ENCODE data around the gene LRP5. TPM values are rescaled to one million over a fixed set of nuclear protein-coding genes. Genes with fewer than 3 reads are reported as not detected.

The LRP5 gene
- total RNA-seq, 1 experiment from 2014 or later = 67.0 TPM

DNA sequence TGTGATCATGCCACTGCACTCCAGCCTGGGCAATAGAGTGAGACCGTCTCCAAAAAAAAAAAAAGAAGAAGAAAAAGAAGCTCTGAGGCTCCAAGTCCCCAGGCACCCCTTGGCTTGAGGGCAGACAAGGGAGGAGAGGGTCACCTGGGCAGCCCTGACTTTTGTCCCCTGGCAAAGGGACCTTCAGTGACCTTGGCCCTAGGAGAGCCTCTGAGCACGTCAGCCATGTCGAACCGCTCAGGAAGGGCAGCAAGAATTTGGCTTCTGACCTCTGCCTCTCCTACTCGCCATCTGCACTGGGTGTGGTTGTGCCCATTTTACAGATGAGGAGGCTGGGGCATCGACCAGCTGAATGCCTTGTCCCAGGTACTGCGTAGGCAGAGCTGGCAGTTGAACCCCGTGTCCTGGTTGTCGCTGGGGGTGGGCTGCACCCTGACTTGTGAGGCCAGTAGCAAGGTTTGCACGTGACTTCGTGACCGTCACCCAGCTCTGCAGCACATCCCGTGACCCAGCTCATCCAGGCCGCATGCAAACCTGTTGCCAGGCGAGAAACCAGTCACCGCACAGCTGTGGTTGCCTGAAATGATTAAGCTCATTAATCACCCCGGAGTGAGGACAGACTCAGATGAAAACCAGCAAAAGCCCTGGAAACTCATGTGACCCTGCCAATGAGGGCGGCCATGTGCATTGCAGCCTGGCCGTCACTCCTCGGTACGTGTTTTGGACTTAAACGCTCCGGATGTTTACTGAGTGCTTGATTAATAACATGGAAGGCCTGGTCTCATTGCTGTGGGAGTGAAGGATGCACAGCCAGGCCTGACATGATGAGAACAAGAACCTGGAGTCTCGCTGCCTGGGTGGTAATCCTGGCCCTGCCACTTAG is 100.4 kb downstream of the LRP5 start:
- H3K9me3 ChIP-seq (ENCODE audit: low read depth, low read length, poor library complexity, severe bottlenecking) = no peaks in the 10 kb centered on the region
- POLR2A ChIA-PET (ENCODE audit: low non-redundant PET) = no interaction called here
- no peak overlapping the region for H3K27ac ChIP-seq (ENCODE audit: low read depth, low read length, poor library complexity, severe bottlenecking)
- no TSS peak for BruUV-seq (replicated peaks)
- DNase-seq (ENCODE audit: low spot score) = no peak
- TF ChIP-seq EZH2 (IDR thresholded peaks at IDR 0.05; ENCODE audit: borderline replicate concordance, low read depth, low read length, poor library complexity, severe bottlenecking) = no peak
- TF ChIP-seq, protein P1, sequence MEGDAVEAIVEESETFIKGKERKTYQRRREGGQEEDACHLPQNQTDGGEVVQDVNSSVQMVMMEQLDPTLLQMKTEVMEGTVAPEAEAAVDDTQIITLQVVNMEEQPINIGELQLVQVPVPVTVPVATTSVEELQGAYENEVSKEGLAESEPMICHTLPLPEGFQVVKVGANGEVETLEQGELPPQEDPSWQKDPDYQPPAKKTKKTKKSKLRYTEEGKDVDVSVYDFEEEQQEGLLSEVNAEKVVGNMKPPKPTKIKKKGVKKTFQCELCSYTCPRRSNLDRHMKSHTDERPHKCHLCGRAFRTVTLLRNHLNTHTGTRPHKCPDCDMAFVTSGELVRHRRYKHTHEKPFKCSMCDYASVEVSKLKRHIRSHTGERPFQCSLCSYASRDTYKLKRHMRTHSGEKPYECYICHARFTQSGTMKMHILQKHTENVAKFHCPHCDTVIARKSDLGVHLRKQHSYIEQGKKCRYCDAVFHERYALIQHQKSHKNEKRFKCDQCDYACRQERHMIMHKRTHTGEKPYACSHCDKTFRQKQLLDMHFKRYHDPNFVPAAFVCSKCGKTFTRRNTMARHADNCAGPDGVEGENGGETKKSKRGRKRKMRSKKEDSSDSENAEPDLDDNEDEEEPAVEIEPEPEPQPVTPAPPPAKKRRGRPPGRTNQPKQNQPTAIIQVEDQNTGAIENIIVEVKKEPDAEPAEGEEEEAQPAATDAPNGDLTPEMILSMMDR (conservative IDR thresholded peaks at IDR 0.05; ENCODE audit: low read depth, low read length) = no peak
- H3K4me3 ChIP-seq (ENCODE audit: low read depth, low read length, poor library complexity, severe bottlenecking) = no peak overlapping the region
- CTCF ChIA-PET = no interaction called here
- no peaks in the 10 kb centered on the region for H3K27me3 ChIP-seq (replicated peaks; ENCODE audit: insufficient read depth, low read depth, low read length, poor library complexity)
- intact Hi-C loops (cut with micrococcal nuclease; ENCODE audit: unreplicated experiment) = no loop called here
- H3K4me1 ChIP-seq (ENCODE audit: insufficient read depth, low read length, poor library complexity, severe bottlenecking) = no peaks in the 10 kb centered on the region
- peaks cover 68% of the 10 kb centered on the region for H3K36me3 ChIP-seq (ENCODE audit: insufficient read depth, low read length, poor library complexity, severe bottlenecking)

DNA sequence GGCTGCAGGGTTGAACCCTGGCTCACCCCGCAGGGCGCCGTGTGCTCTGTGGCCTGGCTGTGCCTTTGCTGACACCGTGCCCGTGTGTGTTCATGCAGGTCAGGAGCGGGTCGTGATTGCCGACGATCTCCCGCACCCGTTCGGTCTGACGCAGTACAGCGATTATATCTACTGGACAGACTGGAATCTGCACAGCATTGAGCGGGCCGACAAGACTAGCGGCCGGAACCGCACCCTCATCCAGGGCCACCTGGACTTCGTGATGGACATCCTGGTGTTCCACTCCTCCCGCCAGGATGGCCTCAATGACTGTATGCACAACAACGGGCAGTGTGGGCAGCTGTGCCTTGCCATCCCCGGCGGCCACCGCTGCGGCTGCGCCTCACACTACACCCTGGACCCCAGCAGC is 101.2 kb downstream of the LRP5 start:
- POLR2A ChIA-PET (ENCODE audit: low non-redundant PET) = no interaction called here
- no peak overlapping the region for H3K27ac ChIP-seq (ENCODE audit: low read depth, low read length, poor library complexity, severe bottlenecking)
- H3K9me3 ChIP-seq (ENCODE audit: low read depth, low read length, poor library complexity, severe bottlenecking) = no peaks in the 10 kb centered on the region
- no peak for DNase-seq (ENCODE audit: low spot score)
- intact Hi-C loops (cut with micrococcal nuclease; ENCODE audit: unreplicated experiment) = no loop called here
- H3K36me3 ChIP-seq (ENCODE audit: insufficient read depth, low read length, poor library complexity, severe bottlenecking) = peaks cover 66% of the 10 kb centered on the region
- no TSS peak for BruUV-seq (replicated peaks)
- CTCF ChIA-PET = no interaction called here
- TF ChIP-seq, protein P1 (conservative IDR thresholded peaks at IDR 0.05; ENCODE audit: low read depth, low read length) = no peak
- TF ChIP-seq EZH2 (IDR thresholded peaks at IDR 0.05; ENCODE audit: borderline replicate concordance, low read depth, low read length, poor library complexity, severe bottlenecking) = no peak
- H3K27me3 ChIP-seq (replicated peaks; ENCODE audit: insufficient read depth, low read depth, low read length, poor library complexity) = no peaks in the 10 kb centered on the region
- H3K4me1 ChIP-seq (ENCODE audit: insufficient read depth, low read length, poor library complexity, severe bottlenecking) = no peaks in the 10 kb centered on the region
- no peak overlapping the region for H3K4me3 ChIP-seq (ENCODE audit: low read depth, low read length, poor library complexity, severe bottlenecking)

DNA sequence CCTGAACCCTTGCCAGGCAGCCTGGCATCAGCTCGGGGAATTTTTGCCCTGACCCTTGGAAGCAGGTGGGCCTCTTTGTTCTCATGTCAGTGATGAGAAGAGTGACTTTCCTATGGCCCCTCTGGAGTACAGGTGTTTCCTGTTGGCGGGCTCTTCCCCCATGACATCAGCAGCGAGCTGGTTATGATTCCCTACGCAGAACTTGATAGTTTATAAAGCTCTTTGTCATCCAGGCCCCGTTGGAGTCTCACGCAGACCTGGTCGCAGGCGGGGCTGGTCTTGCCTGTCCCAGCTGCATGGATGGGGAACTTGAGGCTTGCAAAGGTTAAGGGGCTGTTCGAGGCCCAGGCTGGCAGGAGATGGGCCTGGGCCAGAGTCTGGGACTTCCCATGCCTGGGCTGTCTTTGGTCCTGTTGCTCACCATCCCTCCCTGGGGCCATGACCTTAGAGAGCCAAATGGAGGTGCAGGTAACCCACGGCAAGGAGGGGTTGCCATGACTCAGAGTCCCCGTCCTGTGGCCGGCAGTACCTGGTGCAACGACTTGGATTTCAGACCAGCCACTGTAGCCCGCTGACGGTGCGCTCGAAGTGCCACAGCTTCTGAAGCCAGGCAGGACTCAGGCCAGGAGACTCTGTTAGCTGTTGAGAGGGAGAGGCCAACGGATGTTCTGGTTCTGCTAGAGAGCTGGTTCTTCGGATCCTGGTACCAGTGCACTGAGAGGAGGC is 102.3 kb downstream of the LRP5 start:
- intact Hi-C loops (cut with micrococcal nuclease; ENCODE audit: unreplicated experiment) = no loop called here
- POLR2A ChIA-PET (ENCODE audit: low non-redundant PET) = no interaction called here
- CTCF ChIA-PET = no interaction called here
- Histone ChIP-seq H3K4me1 (ENCODE audit: insufficient read depth, low read length, poor library complexity, severe bottlenecking) (no peaks in the 10 kb centered on the region), H3K9me3 (ENCODE audit: low read depth, low read length, poor library complexity, severe bottlenecking) (no peaks in the 10 kb centered on the region), H3K27ac (ENCODE audit: low read depth, low read length, poor library complexity, severe bottlenecking) (no peak overlapping the region), H3K36me3 (ENCODE audit: insufficient read depth, low read length, poor library complexity, severe bottlenecking) (peaks cover 64% of the 10 kb centered on the region), H3K27me3 (replicated peaks; ENCODE audit: insufficient read depth, low read depth, low read length, poor library complexity) (no peaks in the 10 kb centered on the region), H3K4me3 (ENCODE audit: low read depth, low read length, poor library complexity, severe bottlenecking) (no peak overlapping the region)
- TF ChIP-seq EZH2 (IDR thresholded peaks at IDR 0.05; ENCODE audit: borderline replicate concordance, low read depth, low read length, poor library complexity, severe bottlenecking) = no peak
- TF ChIP-seq, protein P1 (conservative IDR thresholded peaks at IDR 0.05; ENCODE audit: low read depth, low read length) = no peak
- no TSS peak for BruUV-seq (replicated peaks)
- DNase-seq (ENCODE audit: low spot score) = no peak
